Colonic mucosa (tissue), 4 donors: ENCODE data around the gene TRAP1. TPM values are rescaled to one million over a fixed set of nuclear protein-coding genes. Genes with fewer than 3 reads are reported as not detected.
"Not testable (repeated sequence)": the region's sequence is repeated elsewhere in the genome, so short reads cannot be mapped to it uniquely, and the experiment has no call there.

Experiments
- DNase-seq: peaks from one replicate; pipeline ENCODE4 v3.0.0-alpha.2; 2020
- H3K27ac ChIP-seq: fragments of 200-600 bp; one replicate; pipeline ENCODE4 v1.8.0; 2021
- H3K27me3 ChIP-seq: fragments of 200-600 bp; one replicate; pipeline ENCODE4 v1.8.0; 2021
- H3K36me3 ChIP-seq: fragments of 200-600 bp; one replicate; pipeline ENCODE4 v1.8.0; 2021
- H3K4me1 ChIP-seq: fragments of 200-600 bp; one replicate; pipeline ENCODE4 v1.8.0; 2021; ENCODE audit warnings: mild to moderate bottlenecking
- H3K4me3 ChIP-seq: fragments of 200-600 bp; one replicate; pipeline ENCODE4 v1.8.0; 2021
- H3K9ac ChIP-seq, 2 donors: one replicate each; pipeline ENCODE4 v1.7.0; 2013; ENCODE audit warnings: control low read depth in 2 of 2, low read depth in 2 of 2, low read length in 2 of 2
- H3K9me3 ChIP-seq: fragments of 200-600 bp; one replicate; pipeline ENCODE4 v1.8.0; 2021
- intact Hi-C: fragments of 100-400 bp; cut with DNase I; formaldehyde crosslinking; loops from one replicate; pipeline ENCODE4 v1.14.1; 2022
- total RNA-seq, 2 donors: library from RNA; stranded (reverse); fragmentation: NEBNext Ultra II Directional in 1 of 2; extraction: Animal tissue kit (Norgen Biotek cat#: 25700) in 1 of 2; gene quantifications; one replicate each; pipeline ENCODE4 v1.2.1, GENCODE V29; 2021
- TF ChIP-seq, protein P1 (sequence below): fragments of 200-600 bp; IDR thresholded peaks from one replicate; pipeline ENCODE4 v1.8.0; 2022; ENCODE audit warnings: antibody characterized with exemption, mild to moderate bottlenecking
- donor health status: healthy.
- donor health status: DM: no; HTN: no; CAD: no.
- donor health status: DM: no; HTN: no; CAD: no.

Gene TRAP1
- total RNA-seq, 2 donors from 2014 or later: 75.0 to 165 TPM

DNA sequence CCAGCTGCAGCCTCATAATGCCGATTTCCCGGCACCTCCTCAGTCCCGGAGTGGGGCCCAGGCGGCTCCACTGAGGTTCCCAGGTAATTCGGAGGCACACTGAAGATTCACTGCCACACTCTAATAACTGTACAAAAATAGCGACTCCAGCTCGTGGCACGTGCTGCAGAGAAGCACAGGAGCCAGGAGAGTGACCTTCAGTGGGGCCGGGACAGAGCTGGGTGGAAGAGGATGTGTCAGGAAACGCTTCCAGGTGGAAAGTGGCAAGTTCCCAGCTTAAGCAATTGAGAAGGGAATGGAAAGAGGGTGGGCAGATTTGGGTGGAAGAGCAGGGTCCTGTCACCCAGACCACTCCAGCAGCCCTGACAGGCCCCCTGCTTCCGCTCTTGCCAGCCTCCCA is 3.1 kb upstream of the TRAP1 start:
- intact Hi-C loops: no loop called here
- Histone ChIP-seq H3K27ac (no peak overlapping the region), H3K9ac (no peak overlapping the region), H3K4me1 (peaks cover 3% of the 10 kb centered on the region), H3K27me3 (no peaks in the 10 kb centered on the region), H3K36me3 (no peaks in the 10 kb centered on the region), H3K4me3 (no peak overlapping the region), H3K9me3 (no peaks in the 10 kb centered on the region)
- TF ChIP-seq, protein P1, sequence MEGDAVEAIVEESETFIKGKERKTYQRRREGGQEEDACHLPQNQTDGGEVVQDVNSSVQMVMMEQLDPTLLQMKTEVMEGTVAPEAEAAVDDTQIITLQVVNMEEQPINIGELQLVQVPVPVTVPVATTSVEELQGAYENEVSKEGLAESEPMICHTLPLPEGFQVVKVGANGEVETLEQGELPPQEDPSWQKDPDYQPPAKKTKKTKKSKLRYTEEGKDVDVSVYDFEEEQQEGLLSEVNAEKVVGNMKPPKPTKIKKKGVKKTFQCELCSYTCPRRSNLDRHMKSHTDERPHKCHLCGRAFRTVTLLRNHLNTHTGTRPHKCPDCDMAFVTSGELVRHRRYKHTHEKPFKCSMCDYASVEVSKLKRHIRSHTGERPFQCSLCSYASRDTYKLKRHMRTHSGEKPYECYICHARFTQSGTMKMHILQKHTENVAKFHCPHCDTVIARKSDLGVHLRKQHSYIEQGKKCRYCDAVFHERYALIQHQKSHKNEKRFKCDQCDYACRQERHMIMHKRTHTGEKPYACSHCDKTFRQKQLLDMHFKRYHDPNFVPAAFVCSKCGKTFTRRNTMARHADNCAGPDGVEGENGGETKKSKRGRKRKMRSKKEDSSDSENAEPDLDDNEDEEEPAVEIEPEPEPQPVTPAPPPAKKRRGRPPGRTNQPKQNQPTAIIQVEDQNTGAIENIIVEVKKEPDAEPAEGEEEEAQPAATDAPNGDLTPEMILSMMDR: no peak
- DNase-seq: no peak

DNA sequence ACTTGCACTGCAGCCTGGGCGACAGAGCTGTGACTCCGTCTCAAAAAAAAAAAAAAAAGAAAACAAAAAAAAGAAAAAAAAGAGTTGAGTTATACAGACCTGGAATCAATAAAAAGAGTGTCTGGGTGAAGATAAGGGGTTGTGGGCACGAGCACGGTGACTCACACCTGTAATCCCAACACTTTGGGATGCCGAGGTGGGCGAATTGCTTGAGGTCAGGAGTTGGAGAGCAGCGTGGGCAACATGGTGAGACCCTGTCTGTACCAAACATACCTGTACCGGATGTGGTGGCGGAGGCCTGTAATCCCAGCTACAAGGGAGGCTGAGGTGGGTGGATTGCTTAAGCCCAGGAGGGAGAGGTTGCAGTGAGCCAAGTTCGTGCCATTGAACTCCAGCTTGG is 1.3 kb upstream of the TRAP1 start:
- Histone ChIP-seq H3K9me3 (no peaks in the 10 kb centered on the region), H3K27ac (no peak overlapping the region), H3K4me1 (peaks cover 3% of the 10 kb centered on the region), H3K4me3 (no peak overlapping the region), H3K36me3 (no peaks in the 10 kb centered on the region), H3K27me3 (no peaks in the 10 kb centered on the region), H3K9ac (no peak overlapping the region)
- DNase-seq: no peak
- intact Hi-C loops: no loop called here
- TF ChIP-seq, protein P1: no peak

DNA sequence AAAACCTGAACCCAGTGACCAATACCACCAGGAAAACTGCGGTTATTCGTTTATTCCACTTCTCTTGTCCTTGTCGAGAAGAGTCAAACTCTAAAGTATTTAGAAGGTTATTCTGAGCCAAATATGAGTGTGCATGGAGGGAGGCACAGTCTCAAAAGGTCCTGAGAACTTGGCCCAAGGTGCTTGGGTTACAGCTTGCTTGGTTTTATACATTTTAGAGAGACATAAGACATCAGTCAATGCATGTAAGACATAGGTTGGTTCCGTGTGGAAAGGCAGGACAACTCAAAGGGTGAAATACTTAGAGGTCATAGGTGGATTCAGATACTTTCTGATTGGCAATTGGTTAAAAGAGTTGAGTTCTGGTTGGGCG is 681 bp upstream of the TRAP1 start:
- H3K4me3 ChIP-seq: peak overlapping the region; percentile 89
- H3K9ac ChIP-seq: peak overlapping the region; percentile 90 to 96
- no peaks in the 10 kb centered on the region for H3K36me3 ChIP-seq
- intact Hi-C loops: no loop called here
- no peaks in the 10 kb centered on the region for H3K9me3 ChIP-seq
- DNase-seq: no peak
- peaks cover 3% of the 10 kb centered on the region for H3K4me1 ChIP-seq
- H3K27me3 ChIP-seq: no peaks in the 10 kb centered on the region
- TF ChIP-seq, protein P1: no peak
- H3K27ac ChIP-seq: peak overlapping the region; percentile 62

DNA sequence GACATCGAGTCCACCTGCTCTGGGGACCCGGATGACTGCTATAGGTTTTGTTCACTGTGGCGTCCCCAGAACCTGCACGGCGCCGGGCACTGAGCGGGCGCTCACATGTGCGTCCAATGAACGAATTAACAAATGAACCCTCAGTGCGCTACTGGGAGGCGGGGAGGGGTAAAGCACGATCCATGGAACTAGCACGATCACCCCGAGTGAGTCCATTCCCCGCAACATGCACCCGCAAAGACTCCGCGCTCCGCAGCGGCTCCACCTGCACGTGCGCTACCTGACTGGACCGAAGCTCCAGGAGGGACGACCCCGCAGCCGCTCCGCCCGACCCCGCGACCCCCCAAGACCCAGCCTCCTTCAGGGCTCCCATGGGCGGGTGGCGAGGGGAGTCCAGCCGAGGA is 491 bp downstream of the TRAP1 start:
- Histone ChIP-seq H3K27ac (peak overlapping the region; percentile 62), H3K36me3 (no peaks in the 10 kb centered on the region), H3K4me3 (peak overlapping the region; percentile 89), H3K9ac (peak overlapping the region; percentile 82 to 88), H3K27me3 (no peaks in the 10 kb centered on the region), H3K4me1 (peaks cover 3% of the 10 kb centered on the region), H3K9me3 (no peaks in the 10 kb centered on the region)
- TF ChIP-seq, protein P1: no peak
- DNase-seq: peak; percentile 50
- intact Hi-C loops: no loop called here

DNA sequence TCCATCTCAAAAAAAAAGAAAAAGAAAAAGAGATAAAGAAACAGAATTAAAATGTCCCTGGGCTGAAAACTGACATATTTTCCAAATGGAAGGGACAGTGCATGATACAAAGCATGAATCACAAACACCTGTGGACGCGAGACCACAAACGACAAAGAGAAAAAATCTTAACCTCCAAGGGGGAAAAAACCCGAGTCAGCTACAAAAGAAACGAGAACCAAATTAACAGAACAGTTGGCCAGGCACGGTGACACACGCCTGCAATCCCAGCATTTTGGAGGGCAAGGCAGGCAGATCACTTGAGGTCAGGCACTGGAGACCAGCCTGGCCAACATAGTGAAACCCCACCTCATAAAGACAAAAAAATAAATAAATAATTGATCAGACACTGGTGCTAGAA is 1.9 kb downstream of the TRAP1 start:
- TF ChIP-seq, protein P1: no peak
- Histone ChIP-seq H3K27me3 (no peaks in the 10 kb centered on the region), H3K9ac (no peak overlapping the region), H3K9me3 (no peaks in the 10 kb centered on the region), H3K4me3 (no peak overlapping the region), H3K36me3 (no peaks in the 10 kb centered on the region), H3K27ac (no peak overlapping the region), H3K4me1 (peaks cover 3% of the 10 kb centered on the region)
- DNase-seq: no peak
- intact Hi-C loops: no loop called here

DNA sequence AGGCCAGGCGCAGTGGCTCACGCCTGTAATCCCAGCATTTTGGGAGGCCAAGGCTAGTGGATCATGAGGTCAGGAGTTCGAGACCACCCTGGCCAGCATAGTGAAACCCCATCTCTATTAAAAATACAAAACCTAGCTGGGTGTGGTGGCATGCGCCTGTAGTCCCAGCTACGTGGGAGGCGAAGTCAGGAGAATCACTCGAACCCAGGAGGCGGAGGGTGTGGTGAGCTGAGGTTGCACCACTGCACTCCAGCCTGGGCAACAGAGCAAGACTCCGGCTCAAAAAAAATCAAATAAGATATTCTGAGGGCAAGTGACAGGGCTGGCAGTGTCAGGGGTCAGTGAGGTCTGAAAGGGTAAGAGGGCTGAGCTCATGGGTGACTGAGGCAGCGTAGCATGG is 2.9 kb downstream of the TRAP1 start:
- H3K9me3 ChIP-seq, H3K36me3 ChIP-seq, H3K4me1 ChIP-seq, intact Hi-C loops, H3K9ac ChIP-seq, H3K4me3 ChIP-seq, H3K27ac ChIP-seq, H3K27me3 ChIP-seq, DNase-seq: not testable (repeated sequence)
